SK-N-SH (cell line): ENCODE results near the gene NHLH1.

Source experiments
- ELF1 ChIP-seq: IDR thresholded peaks from 2 replicates; pipeline ENCODE4 v1.4.0; 2012
- EP300 ChIP-seq, 2 experiments: IDR thresholded peaks; 2 replicates each; pipeline versions ENCODE4 v1.4.0 to v1.6.1; 2012; ENCODE audit warnings: borderline replicate concordance in 1 of 2, low read depth in 1 of 2, low read length in 1 of 2
- EZH2phosphoT487 ChIP-seq: fragments of 200-600 bp; sonication (generic); IDR thresholded peaks from 2 replicates; pipeline ENCODE4 v1.6.1; 2017; ENCODE audit warnings: low read depth, mixed run types, mild to moderate bottlenecking, antibody characterized with exemption, moderate library complexity, borderline replicate concordance
- FOSL2 ChIP-seq: IDR thresholded peaks from 2 replicates; pipeline ENCODE4 v1.4.0; 2012; ENCODE audit warnings: low read depth, mild to moderate bottlenecking, moderate library complexity, borderline replicate concordance
- FOXM1 ChIP-seq: IDR thresholded peaks from 2 replicates; pipeline ENCODE4 v1.4.0; 2012; ENCODE audit warnings: low read depth, mild to moderate bottlenecking
- POLR2AphosphoS5 ChIP-seq: IDR thresholded peaks from 2 replicates; pipeline ENCODE4 v1.6.1; 2012; ENCODE audit warnings: low read depth, low read length
- RFX5 ChIP-seq: IDR thresholded peaks from 2 replicates; pipeline ENCODE4 v1.6.1; 2012; ENCODE audit warnings: mild to moderate bottlenecking, improper control_type of control experiment, low read length
- TAF1 ChIP-seq: IDR thresholded peaks from 2 replicates; pipeline ENCODE4 v1.6.1; 2012; ENCODE audit warnings: low read depth, mild to moderate bottlenecking, low read length, moderate library complexity, borderline replicate concordance
- YY1 ChIP-seq: IDR thresholded peaks from 2 replicates; pipeline ENCODE4 v1.4.0; 2012; ENCODE audit warnings: low read depth, mild to moderate bottlenecking
- TF ChIP-seq, protein P1 (sequence below): fragments of 200-600 bp; sonication (generic); IDR thresholded peaks from 2 replicates; pipeline ENCODE4 v1.6.1; 2017; ENCODE audit warnings: antibody characterized with exemption, mild to moderate bottlenecking, moderate library complexity
- TF ChIP-seq, protein P2 (sequence below): fragments of 150-350 bp; IDR thresholded peaks from 2 replicates; pipeline ENCODE4 v1.6.1; 2016; ENCODE audit warnings: mild to moderate bottlenecking, low read depth, low read length
- TF ChIP-seq, protein P3 (sequence below): fragments of 150-350 bp; IDR thresholded peaks from 2 replicates; pipeline ENCODE4 v1.6.1; 2017; ENCODE audit warnings: antibody characterized with exemption, low read length, low read depth, borderline replicate concordance

DNA sequence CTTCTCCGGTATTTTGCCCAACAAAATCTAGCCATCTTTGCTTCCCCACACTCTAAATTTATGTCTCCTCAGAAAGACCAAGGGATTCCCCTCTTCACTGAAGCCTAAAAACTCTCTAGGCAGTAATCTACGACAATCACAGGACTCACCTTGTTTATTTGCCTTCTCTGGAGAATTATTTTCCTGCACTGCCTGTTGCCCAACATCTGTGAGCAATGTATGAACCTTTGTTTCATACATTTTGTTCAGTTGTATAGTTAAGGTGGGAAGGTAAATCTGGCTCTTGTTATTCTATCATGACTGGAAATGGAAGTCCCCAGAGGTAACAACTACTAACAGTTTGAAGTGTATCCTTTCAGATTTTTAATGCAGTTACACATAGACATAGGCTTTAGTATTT lies 26.0 kb upstream of the NHLH1 start:
- TF ChIP-seq, protein P1, sequence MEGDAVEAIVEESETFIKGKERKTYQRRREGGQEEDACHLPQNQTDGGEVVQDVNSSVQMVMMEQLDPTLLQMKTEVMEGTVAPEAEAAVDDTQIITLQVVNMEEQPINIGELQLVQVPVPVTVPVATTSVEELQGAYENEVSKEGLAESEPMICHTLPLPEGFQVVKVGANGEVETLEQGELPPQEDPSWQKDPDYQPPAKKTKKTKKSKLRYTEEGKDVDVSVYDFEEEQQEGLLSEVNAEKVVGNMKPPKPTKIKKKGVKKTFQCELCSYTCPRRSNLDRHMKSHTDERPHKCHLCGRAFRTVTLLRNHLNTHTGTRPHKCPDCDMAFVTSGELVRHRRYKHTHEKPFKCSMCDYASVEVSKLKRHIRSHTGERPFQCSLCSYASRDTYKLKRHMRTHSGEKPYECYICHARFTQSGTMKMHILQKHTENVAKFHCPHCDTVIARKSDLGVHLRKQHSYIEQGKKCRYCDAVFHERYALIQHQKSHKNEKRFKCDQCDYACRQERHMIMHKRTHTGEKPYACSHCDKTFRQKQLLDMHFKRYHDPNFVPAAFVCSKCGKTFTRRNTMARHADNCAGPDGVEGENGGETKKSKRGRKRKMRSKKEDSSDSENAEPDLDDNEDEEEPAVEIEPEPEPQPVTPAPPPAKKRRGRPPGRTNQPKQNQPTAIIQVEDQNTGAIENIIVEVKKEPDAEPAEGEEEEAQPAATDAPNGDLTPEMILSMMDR = no peak
- TF ChIP-seq ELF1 = no peak
- no peak for TF ChIP-seq FOXM1
- TF ChIP-seq EZH2phosphoT487 = no peak
- TF ChIP-seq POLR2AphosphoS5 = no peak
- TF ChIP-seq, protein P2, sequence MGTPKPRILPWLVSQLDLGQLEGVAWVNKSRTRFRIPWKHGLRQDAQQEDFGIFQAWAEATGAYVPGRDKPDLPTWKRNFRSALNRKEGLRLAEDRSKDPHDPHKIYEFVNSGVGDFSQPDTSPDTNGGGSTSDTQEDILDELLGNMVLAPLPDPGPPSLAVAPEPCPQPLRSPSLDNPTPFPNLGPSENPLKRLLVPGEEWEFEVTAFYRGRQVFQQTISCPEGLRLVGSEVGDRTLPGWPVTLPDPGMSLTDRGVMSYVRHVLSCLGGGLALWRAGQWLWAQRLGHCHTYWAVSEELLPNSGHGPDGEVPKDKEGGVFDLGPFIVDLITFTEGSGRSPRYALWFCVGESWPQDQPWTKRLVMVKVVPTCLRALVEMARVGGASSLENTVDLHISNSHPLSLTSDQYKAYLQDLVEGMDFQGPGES = no peak
- no peak for TF ChIP-seq TAF1
- no peak for TF ChIP-seq FOSL2
- no peak for TF ChIP-seq RFX5
- no peak for TF ChIP-seq YY1
- TF ChIP-seq, protein P3, sequence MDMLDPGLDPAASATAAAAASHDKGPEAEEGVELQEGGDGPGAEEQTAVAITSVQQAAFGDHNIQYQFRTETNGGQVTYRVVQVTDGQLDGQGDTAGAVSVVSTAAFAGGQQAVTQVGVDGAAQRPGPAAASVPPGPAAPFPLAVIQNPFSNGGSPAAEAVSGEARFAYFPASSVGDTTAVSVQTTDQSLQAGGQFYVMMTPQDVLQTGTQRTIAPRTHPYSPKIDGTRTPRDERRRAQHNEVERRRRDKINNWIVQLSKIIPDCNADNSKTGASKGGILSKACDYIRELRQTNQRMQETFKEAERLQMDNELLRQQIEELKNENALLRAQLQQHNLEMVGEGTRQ = no peak
- TF ChIP-seq EP300 (IDR thresholded peaks at IDR 0.05; ENCODE audit: borderline replicate concordance in 1 of 2, low read depth in 1 of 2, low read length in 1 of 2) = no peak
